Transverse colon (tissue), 4 donors: Measurements from ENCODE around the gene TTLL12. TPM values are rescaled to one million over a fixed set of nuclear protein-coding genes. Genes with fewer than 3 reads are reported as not detected.
A peak's percentile ranks its signal among the peaks of the same experiment; 100 is the strongest.

Experiments used
- DNase-seq: peaks from one replicate; pipeline ENCODE4 v3.0.0-alpha.2; 2019
- H3K27ac ChIP-seq, 4 donors: fragments of 200-600 bp; sonication (generic); 2 replicates each; pipeline ENCODE4 v1.5.1; 2016 to 2018; ENCODE audit warnings: inconsistent platforms in 4 of 4
- H3K27me3 ChIP-seq: fragments of 200-600 bp; sonication (generic); 2 replicates; pipeline ENCODE4 v1.5.1; 2017; ENCODE audit warnings: inconsistent platforms
- H3K36me3 ChIP-seq, 4 donors: fragments of 200-600 bp; sonication (generic); 2 replicates each; pipeline ENCODE4 v1.5.1; 2017 to 2019; ENCODE audit warnings: inconsistent platforms in 4 of 4
- H3K4me1 ChIP-seq, 4 donors: fragments of 200-600 bp; sonication (generic); 2 replicates each; pipeline ENCODE4 v1.5.1; 2017 to 2020; ENCODE audit warnings: inconsistent platforms in 4 of 4
- H3K4me3 ChIP-seq, 4 donors: fragments of 200-600 bp; sonication (generic); 1 replicate in 1 of 4; 2 replicates in 3 of 4; pipeline versions ENCODE4 v1.5.1 to v1.6.1; 2017 to 2019; ENCODE audit warnings: inconsistent platforms in 4 of 4
- H3K9me3 ChIP-seq, 2 donors: fragments of 200-600 bp; sonication (generic); 2 replicates each; pipeline ENCODE4 v1.5.1; 2017 to 2019; ENCODE audit warnings: inconsistent platforms in 2 of 2
- CTCF ChIP-seq, 5 experiments: fragments of 200-600 bp in 3 of 5; fragments of 450-650 bp in 2 of 5; sonication (generic) in 3 of 5; IDR thresholded peaks; 1 replicate in 2 of 5; 2 replicates in 3 of 5; pipeline ENCODE4 v1.5.1; 2016 to 2017; ENCODE audit warnings: antibody characterized with exemption in 5 of 5, inconsistent platforms in 3 of 5, mild to moderate bottlenecking in 2 of 5, moderate library complexity in 1 of 5
- EP300 ChIP-seq: sonication (generic); formaldehyde crosslinking; IDR thresholded peaks from one replicate; pipeline ENCODE4 v1.6.1; 2017; ENCODE audit warnings: antibody characterized with exemption, low read depth
- POLR2A ChIP-seq: fragments of 450-650 bp; IDR thresholded peaks from one replicate; pipeline ENCODE4 v1.6.1; 2016; ENCODE audit warnings: antibody characterized with exemption, mild to moderate bottlenecking, moderate library complexity
- POLR2AphosphoS5 ChIP-seq, 3 donors: sonication (generic); formaldehyde crosslinking; IDR thresholded peaks; one replicate each; pipeline ENCODE4 v1.6.1; 2016; ENCODE audit warnings: antibody characterized with exemption in 3 of 3
- WGBS, 2 donors: methylation state at CpG; one replicate each; pipeline ENCODE4 v1.1.5; 2018; ENCODE audit warnings: low coverage in 1 of 2; 5-methylcytosine and 5-hydroxymethylcytosine counted together
- in situ Hi-C, 4 donors: fragments of 200-750 bp; cut with MboI; loops; one replicate each; pipeline versions ENCODE4 v1.15.0 to v1.15.1; 2017; ENCODE audit warnings: low sequenced_read_pairs in 3 of 4, low pct_ligation_motif_present in 1 of 4, low pct_unique_long_range_greater_than_20kb in 1 of 4
- intact Hi-C: fragments of 100-400 bp; cut with DNase I; formaldehyde crosslinking; loops from one replicate; pipeline ENCODE4 v1.15.1; 2023; ENCODE audit warnings: low total_unique reads
- total RNA-seq, 4 donors: library from RNA; depleted of rRNA; stranded (reverse); fragments of >200 nt; gene quantifications; one replicate each; pipeline ENCODE4 v1.1.0, GENCODE V29; 2016

The TTLL12 gene
- total RNA-seq, 4 donors from 2014 or later = 88.1 to 171 (median 161) TPM

- Histone ChIP-seq H3K36me3 (no peaks in the 10 kb centered on the region), H3K27me3 (no peaks in the 10 kb centered on the region), H3K9me3 (no peaks in the 10 kb centered on the region), H3K27ac (peak overlapping the region in 1 of 4 donors; percentile 21), H3K4me1 (peaks cover 28 to 69% (median 60%) of the 10 kb centered on the region in 4 donors), H3K4me3 (no peak overlapping the region)
- no peak for DNase-seq
- intact Hi-C loops = no loop called here
- in situ Hi-C loops = no loop called here
- TF ChIP-seq POLR2A (no peak), POLR2AphosphoS5 (IDR thresholded peaks at IDR 0.05) (no peak), CTCF (IDR thresholded peaks at IDR 0.05) (no peak), EP300 (no peak)
- WGBS, 2 donors = 88% methylated on average over 12 of the region's 12 CpGs; no CpG with 5 or more reads in 1 of the 2 donors
Measured at GRCh38 chr22:43156413-43156812, 30.5 kb downstream of the TTLL12 start.

- 80% methylated on average over 5 of the region's 5 CpGs; no CpG with 5 or more reads in 1 of the 2 donors for WGBS, 2 donors
- no peak overlapping the region for H3K27ac ChIP-seq
- no peaks in the 10 kb centered on the region for H3K27me3 ChIP-seq
- H3K4me1 ChIP-seq = peaks cover 28 to 72% (median 63%) of the 10 kb centered on the region in 4 donors
- no peak for DNase-seq
- H3K36me3 ChIP-seq = no peaks in the 10 kb centered on the region
- no peaks in the 10 kb centered on the region for H3K9me3 ChIP-seq
- TF ChIP-seq POLR2A (no peak), CTCF (IDR thresholded peaks at IDR 0.05) (no peak), POLR2AphosphoS5 (IDR thresholded peaks at IDR 0.05) (no peak), EP300 (no peak)
- in situ Hi-C loops = no loop called here
- H3K4me3 ChIP-seq = no peak overlapping the region
- intact Hi-C loops = no loop called here
Measured at GRCh38 chr22:43155789-43156188, 31.1 kb downstream of the TTLL12 start.

GRCh38 chr22:43154887-43155536 lies 31.9 kb downstream of the TTLL12 start:
- intact Hi-C loops = no loop called here
- no peaks in the 10 kb centered on the region for H3K27me3 ChIP-seq
- no peaks in the 10 kb centered on the region for H3K36me3 ChIP-seq
- H3K4me1 ChIP-seq = peaks cover 24 to 71% (median 63%) of the 10 kb centered on the region in 4 donors
- no peak for DNase-seq
- H3K27ac ChIP-seq = no peak overlapping the region
- 85% methylated on average over 25 of the region's 27 CpGs; no CpG with 5 or more reads in 1 of the 2 donors for WGBS, 2 donors
- in situ Hi-C loops = no loop called here
- TF ChIP-seq EP300 = no peak
- no peak for TF ChIP-seq CTCF (IDR thresholded peaks at IDR 0.05)
- TF ChIP-seq POLR2AphosphoS5 (IDR thresholded peaks at IDR 0.05) = no peak
- TF ChIP-seq POLR2A = no peak
- no peaks in the 10 kb centered on the region for H3K9me3 ChIP-seq
- H3K4me3 ChIP-seq = no peak overlapping the region

- intact Hi-C loops = no loop called here
- in situ Hi-C loops = no loop called here
Measured at GRCh38 chr22:43153899-43154298, 33.0 kb downstream of the TTLL12 start.

More at GRCh38 chr22:43153899-43154298, 33.0 kb downstream of the TTLL12 start:
- no peak for DNase-seq
- Histone ChIP-seq H3K36me3 (no peaks in the 10 kb centered on the region), H3K27ac (peak overlapping the region in 1 of 4 donors; percentile 25), H3K27me3 (no peaks in the 10 kb centered on the region), H3K9me3 (no peaks in the 10 kb centered on the region), H3K4me3 (no peak overlapping the region), H3K4me1 (peaks cover 16 to 62% (median 53%) of the 10 kb centered on the region in 4 donors)
- WGBS, 2 donors = 67 to 68% methylated on average over 9 of the region's 9 CpGs
- TF ChIP-seq POLR2AphosphoS5 (IDR thresholded peaks at IDR 0.05) (no peak), EP300 (no peak), POLR2A (no peak), CTCF (IDR thresholded peaks at IDR 0.05) (no peak)
